ENCODE results near the gene PROP1.

DNA sequence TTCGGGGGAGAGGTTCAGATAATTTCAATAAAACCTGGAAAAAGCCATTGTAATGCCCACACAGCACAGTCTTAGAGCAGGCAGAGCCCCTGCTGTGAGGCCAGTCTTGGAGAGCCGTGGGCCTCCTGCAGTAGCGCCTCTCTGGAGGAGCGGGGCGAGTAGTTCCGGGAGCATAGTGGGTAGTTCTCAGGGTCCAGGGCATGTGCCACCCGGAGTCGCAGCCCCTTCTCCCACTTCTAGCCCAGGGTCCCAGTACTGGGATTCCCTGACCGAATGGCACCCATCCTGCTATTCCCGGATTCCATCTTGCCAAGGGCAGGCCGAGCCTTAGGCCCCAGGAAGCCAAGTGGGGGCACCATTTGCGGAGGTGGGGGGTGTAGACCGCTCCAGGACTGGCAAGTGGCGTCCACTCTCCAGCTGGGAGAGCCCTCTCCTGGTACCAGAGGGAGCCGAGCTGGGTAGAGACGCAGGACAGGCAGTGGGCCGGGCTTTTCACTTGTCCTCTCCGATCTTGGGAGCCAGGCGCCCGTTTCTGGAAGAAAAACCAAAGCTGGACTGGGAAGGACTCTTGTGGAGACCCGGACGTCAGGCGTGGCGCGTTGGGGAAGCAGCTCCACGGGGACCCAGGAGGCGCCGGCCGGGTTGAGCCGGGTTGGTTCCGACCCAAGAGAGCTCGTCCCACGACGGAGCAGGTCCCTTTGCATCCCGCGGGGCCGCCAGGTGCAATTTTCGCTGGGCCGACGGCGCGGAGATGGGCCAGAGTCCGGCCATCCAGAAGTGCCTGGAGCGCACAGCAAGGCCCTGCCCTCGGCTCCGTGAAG, 12.1 kb downstream of the PROP1 start:
- TF ChIP-seq, protein P1, sequence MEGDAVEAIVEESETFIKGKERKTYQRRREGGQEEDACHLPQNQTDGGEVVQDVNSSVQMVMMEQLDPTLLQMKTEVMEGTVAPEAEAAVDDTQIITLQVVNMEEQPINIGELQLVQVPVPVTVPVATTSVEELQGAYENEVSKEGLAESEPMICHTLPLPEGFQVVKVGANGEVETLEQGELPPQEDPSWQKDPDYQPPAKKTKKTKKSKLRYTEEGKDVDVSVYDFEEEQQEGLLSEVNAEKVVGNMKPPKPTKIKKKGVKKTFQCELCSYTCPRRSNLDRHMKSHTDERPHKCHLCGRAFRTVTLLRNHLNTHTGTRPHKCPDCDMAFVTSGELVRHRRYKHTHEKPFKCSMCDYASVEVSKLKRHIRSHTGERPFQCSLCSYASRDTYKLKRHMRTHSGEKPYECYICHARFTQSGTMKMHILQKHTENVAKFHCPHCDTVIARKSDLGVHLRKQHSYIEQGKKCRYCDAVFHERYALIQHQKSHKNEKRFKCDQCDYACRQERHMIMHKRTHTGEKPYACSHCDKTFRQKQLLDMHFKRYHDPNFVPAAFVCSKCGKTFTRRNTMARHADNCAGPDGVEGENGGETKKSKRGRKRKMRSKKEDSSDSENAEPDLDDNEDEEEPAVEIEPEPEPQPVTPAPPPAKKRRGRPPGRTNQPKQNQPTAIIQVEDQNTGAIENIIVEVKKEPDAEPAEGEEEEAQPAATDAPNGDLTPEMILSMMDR (IDR thresholded peaks at IDR 0.05 in 8 of 11, conservative IDR thresholded peaks at IDR 0.05 in 3 of 11), result peak in 1 of 11 experiments; percentile 16
- TF ChIP-seq POLR2AphosphoS5 (IDR thresholded peaks at IDR 0.05) (no peak), POLR2A (IDR thresholded peaks at IDR 0.05) (no peak)
